Measurements from ENCODE around the gene PCBD2. TPM values are rescaled to one million over a fixed set of nuclear protein-coding genes. Genes with fewer than 3 reads are reported as not detected.

PCBD2 gene
- total and polyA plus RNA-seq, 8 donors: 5.0 to 9.1 (median 7.3) TPM

DNA sequence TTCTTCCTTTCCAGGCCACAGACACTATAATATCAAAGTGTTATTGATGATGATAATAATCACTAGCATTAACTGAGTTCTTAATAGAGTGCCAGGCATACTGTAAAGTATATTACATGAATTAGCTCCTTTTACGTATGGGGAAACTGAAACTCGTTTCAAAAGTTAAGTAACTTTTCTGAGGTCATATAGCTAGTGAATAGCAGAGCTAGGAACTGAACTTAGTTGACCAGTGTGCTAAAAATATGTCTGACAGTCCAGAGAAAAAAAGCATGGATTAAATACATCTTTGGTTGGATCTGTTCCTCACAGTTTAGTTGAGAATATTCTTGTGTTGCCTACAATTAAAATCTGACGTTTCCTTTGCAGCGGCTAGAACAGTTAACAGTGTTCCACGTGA, 44.4 kb downstream of the PCBD2 start:
- no peaks in the 10 kb centered on the region for H3K4me1 ChIP-seq
- ATAC-seq: no peak
- no peaks in the 10 kb centered on the region for H3K27me3 ChIP-seq
- no peak overlapping the region for H3K27ac ChIP-seq
- no peaks in the 10 kb centered on the region for H3K9me3 ChIP-seq
- no peak for FAIRE-seq
- intact Hi-C loops (cut with DNase I): no loop called here
- DNase-seq: no peak
- H3K4me3 ChIP-seq: no peak overlapping the region
- no peaks in the 10 kb centered on the region for H3K36me3 ChIP-seq
- TF ChIP-seq, protein P1, sequence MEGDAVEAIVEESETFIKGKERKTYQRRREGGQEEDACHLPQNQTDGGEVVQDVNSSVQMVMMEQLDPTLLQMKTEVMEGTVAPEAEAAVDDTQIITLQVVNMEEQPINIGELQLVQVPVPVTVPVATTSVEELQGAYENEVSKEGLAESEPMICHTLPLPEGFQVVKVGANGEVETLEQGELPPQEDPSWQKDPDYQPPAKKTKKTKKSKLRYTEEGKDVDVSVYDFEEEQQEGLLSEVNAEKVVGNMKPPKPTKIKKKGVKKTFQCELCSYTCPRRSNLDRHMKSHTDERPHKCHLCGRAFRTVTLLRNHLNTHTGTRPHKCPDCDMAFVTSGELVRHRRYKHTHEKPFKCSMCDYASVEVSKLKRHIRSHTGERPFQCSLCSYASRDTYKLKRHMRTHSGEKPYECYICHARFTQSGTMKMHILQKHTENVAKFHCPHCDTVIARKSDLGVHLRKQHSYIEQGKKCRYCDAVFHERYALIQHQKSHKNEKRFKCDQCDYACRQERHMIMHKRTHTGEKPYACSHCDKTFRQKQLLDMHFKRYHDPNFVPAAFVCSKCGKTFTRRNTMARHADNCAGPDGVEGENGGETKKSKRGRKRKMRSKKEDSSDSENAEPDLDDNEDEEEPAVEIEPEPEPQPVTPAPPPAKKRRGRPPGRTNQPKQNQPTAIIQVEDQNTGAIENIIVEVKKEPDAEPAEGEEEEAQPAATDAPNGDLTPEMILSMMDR (IDR thresholded peaks at IDR 0.05): no peak
- 88 to 90% methylated on average over 5 of the region's 5 CpGs for WGBS, 2 donors

DNA sequence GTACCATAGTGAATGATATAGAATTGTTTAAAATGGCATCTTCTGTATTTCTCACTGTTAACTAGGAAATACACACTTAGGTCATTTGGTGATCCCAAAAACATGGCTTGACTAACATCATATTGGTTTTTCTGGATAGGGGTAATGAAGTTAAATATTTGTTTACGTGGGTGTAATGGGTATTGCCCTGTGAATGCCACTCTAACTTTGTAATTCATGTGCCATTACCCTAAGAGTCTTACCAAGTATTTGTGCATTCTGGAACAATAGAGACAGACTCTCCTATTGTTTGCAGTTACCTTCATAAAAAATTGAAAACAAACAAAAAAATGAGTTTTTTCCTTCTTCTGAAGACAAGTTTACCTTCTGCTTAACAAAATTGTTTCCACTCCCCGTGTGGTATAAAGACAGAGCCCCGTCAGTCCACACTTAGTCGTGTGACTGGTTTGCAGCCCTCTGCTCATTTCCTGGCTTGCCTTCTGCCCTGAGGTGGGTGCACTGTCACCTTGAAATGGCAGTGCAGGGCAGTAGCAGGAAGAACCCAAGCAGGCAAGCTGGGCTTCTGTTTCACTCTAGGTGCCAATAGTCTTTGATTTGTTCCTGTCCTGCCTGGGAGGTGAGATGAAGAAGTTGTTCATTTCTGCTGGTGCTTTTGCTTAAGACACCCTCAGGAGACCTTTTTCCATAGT, 53.1 kb downstream of the PCBD2 start:
- no peaks in the 10 kb centered on the region for H3K9me3 ChIP-seq
- ATAC-seq (no peak), DNase-seq (no peak), FAIRE-seq (no peak)
- no peaks in the 10 kb centered on the region for H3K27me3 ChIP-seq
- no peak overlapping the region for H3K27ac ChIP-seq
- WGBS, 2 donors: 85 to 87% methylated on average over 4 of the region's 4 CpGs
- peaks cover 0 to 16% (median 0%) of the 10 kb centered on the region in 3 donors for H3K36me3 ChIP-seq
- no peak overlapping the region for H3K4me3 ChIP-seq
- H3K4me1 ChIP-seq: no peaks in the 10 kb centered on the region
- intact Hi-C loops (cut with DNase I): no loop called here
- TF ChIP-seq, protein P1 (IDR thresholded peaks at IDR 0.05): no peak

DNA sequence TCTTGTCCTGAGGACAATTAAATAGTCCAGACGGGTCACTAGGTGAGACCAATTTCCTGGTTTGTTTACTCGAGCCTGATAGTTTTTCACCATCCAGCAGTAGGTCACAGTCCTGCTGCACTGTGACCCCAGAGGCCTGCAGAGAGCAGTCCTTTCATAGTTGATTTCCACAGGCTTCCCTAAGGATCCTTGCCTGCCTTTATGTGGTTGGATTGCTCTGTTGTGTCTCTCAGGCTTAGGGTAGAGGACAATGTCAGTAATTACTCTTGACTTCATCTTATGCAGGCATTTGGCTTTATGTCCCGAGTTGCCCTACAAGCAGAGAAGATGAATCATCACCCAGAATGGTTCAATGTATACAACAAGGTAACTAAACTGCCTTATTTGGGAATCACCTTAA, 53.8 kb downstream of the PCBD2 start:
- FAIRE-seq: no peak

DNA sequence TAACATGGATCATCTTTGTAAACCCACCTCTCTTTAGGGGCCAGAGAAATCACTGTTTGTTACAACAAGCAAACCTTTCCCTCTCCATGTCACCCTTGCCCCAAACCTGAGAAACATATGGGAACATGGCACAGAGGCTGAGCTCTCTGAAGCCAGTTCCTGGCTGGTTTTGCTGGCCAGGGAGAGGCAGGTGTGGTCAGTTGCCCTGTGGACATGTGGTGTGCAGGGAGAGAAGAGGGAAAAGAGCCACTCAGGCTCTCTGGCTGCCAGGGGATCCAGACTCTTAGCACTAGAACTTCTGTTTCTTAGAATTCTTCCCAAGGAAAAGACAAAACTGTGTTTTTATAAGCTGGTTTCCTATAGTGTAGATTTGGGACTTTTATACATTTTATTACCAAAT, 58.2 kb downstream of the PCBD2 start:
- no peak overlapping the region for H3K27ac ChIP-seq
- no peak for DNase-seq
- no peaks in the 10 kb centered on the region for H3K9me3 ChIP-seq
- no peak for FAIRE-seq
- ATAC-seq: no peak
- H3K4me1 ChIP-seq: no peaks in the 10 kb centered on the region
- intact Hi-C loops (cut with DNase I): no loop called here
- H3K4me3 ChIP-seq: no peak overlapping the region
- H3K36me3 ChIP-seq: peaks cover 0 to 30% (median 3%) of the 10 kb centered on the region in 3 donors
- TF ChIP-seq, protein P1 (IDR thresholded peaks at IDR 0.05): no peak
- no peaks in the 10 kb centered on the region for H3K27me3 ChIP-seq

More for the DNA sequence above, 53.8 kb downstream of the PCBD2 start:
- Histone ChIP-seq H3K27me3 (no peaks in the 10 kb centered on the region), H3K27ac (no peak overlapping the region), H3K9me3 (no peaks in the 10 kb centered on the region), H3K4me3 (no peak overlapping the region), H3K36me3 (peaks cover 0 to 16% (median 0%) of the 10 kb centered on the region in 3 donors), H3K4me1 (no peaks in the 10 kb centered on the region)
- intact Hi-C loops (cut with DNase I): no loop called here
- TF ChIP-seq, protein P1 (IDR thresholded peaks at IDR 0.05): no peak
- ATAC-seq: no peak
- no peak for DNase-seq
- WGBS, 2 donors: 61 to 67% methylated on average over 3 of the region's 3 CpGs

Data from pancreas (tissue), 10 donors.